H1 (cell line): ENCODE measurements around the gene CRACDL. TPM values are rescaled to one million over a fixed set of nuclear protein-coding genes. Genes with fewer than 3 reads are reported as not detected.

Experiments
- CTCF ChIA-PET: fragments of 300-600 bp; sonication (Branson Sonifier 250); formaldehyde crosslinking; loops from one replicate; lab custom pipeline; 2021; ENCODE audit not compliant: partially characterized antibody; lab: Charles Lee
- POLR2A ChIA-PET: fragments of 300-600 bp; sonication (Branson Sonifier 250); formaldehyde crosslinking; loops from one replicate; lab custom pipeline; 2021; ENCODE audit warnings: inconsistent platforms; ENCODE audit not compliant: partially characterized antibody; lab: Charles Lee
- DNase-seq, 2 experiments: peaks; one replicate each; pipeline versions ENCODE4 v3.0.0 to v3.0.0-alpha.2; 2010 to 2022; ENCODE audit warnings: low spot score in 2 of 2, low read depth in 1 of 2, mixed read lengths in 1 of 2
- FAIRE-seq: peaks from 2 replicates; lab custom pipeline; 2011; peaks lifted over from hg19 to GRCh38; lab: Jason Lieb, UNC
- H2AFZ ChIP-seq: 2 replicates; pipeline ENCODE4 v1.8.1; 2012; ENCODE audit warnings: low read length, inconsistent platforms
- H2AK5ac ChIP-seq: 2 replicates; pipeline ENCODE4 v1.6.1; 2013; ENCODE audit warnings: low read depth, low read length
- H2BK120ac ChIP-seq: replicated peaks from 2 replicates; pipeline ENCODE3; 2013; ENCODE audit warnings: low read depth, low read length, inconsistent platforms
- H2BK12ac ChIP-seq: 2 replicates; pipeline ENCODE4 v1.6.1; 2013; ENCODE audit warnings: low read depth, low read length
- H2BK15ac ChIP-seq: 2 replicates; pipeline ENCODE4 v1.6.1; 2013; ENCODE audit warnings: low read length
- H2BK20ac ChIP-seq: 2 replicates; pipeline ENCODE4 v1.6.1; 2013; ENCODE audit warnings: low read length
- H2BK5ac ChIP-seq: 2 replicates; pipeline ENCODE4 v1.6.1; 2013; ENCODE audit warnings: low read depth, low read length
- H3K14ac ChIP-seq: 2 replicates; pipeline ENCODE4 v1.6.1; 2013; ENCODE audit warnings: inconsistent platforms; ENCODE audit not compliant: insufficient read length
- H3K18ac ChIP-seq: 2 replicates; pipeline ENCODE4 v1.6.1; 2013; ENCODE audit warnings: low read length; ENCODE audit errors: extremely low read depth
- H3K23ac ChIP-seq: 2 replicates; pipeline ENCODE4 v1.6.1; 2013; ENCODE audit warnings: inconsistent platforms; ENCODE audit not compliant: insufficient read length
- H3K23me2 ChIP-seq: 2 replicates; pipeline ENCODE4 v1.6.1; 2013; ENCODE audit warnings: low read depth, low read length
- H3K27ac ChIP-seq: 2 replicates; pipeline ENCODE4 v1.6.1; 2011; ENCODE audit warnings: low read depth, low read length, inconsistent platforms
- H3K27me3 ChIP-seq, 4 experiments: replicated peaks in 1 of 4; 1 replicate in 1 of 4; 2 replicates in 3 of 4; pipeline versions ENCODE4 v1.6.1 to v1.8.1; 2011 to 2013; ENCODE audit warnings: low read length in 3 of 4, mild to moderate bottlenecking in 3 of 4, inconsistent platforms in 2 of 4, mixed read lengths in 2 of 4, moderate library complexity in 1 of 4; ENCODE audit not compliant: control insufficient read depth in 3 of 4, insufficient read depth in 3 of 4; ENCODE audit errors: extremely low read depth in 1 of 4
- H3K36me3 ChIP-seq, 4 experiments: 2 replicates each; pipeline versions ENCODE4 v1.6.1 to v1.8.1; 2011 to 2013; ENCODE audit warnings: mild to moderate bottlenecking in 4 of 4, low read length in 3 of 4, moderate library complexity in 2 of 4, control low read depth in 1 of 4, inconsistent platforms in 1 of 4; ENCODE audit not compliant: insufficient read depth in 4 of 4, control insufficient read depth in 2 of 4
- H3K4ac ChIP-seq: replicated peaks from 2 replicates; pipeline ENCODE3; 2013; ENCODE audit warnings: low read length, low read depth, mixed read lengths, inconsistent platforms; ENCODE audit not compliant: insufficient read length
- H3K4me1 ChIP-seq, 4 experiments: replicated peaks in 1 of 4; 1 replicate in 1 of 4; 2 replicates in 3 of 4; pipeline versions ENCODE4 v1.6.1 to v1.8.1; 2011 to 2013; ENCODE audit warnings: low read length in 3 of 4, inconsistent platforms in 2 of 4, mixed read lengths in 1 of 4; ENCODE audit not compliant: insufficient read depth in 4 of 4, control insufficient read depth in 3 of 4
- H3K4me2 ChIP-seq, 2 experiments: 2 replicates each; pipeline versions ENCODE4 v1.6.1 to v1.8.1; 2011 to 2013; ENCODE audit warnings: low read depth in 2 of 2, low read length in 2 of 2, control low read depth in 1 of 2, inconsistent platforms in 1 of 2, mild to moderate bottlenecking in 1 of 2; ENCODE audit not compliant: insufficient read depth in 1 of 2
- H3K4me3 ChIP-seq, 4 experiments: fragments of 200-600, 300-600 bp in 1 of 4; sonication (generic), shearing (Covaris generic), sonication (Bioruptor Twin) in 1 of 4; 2 replicates each; pipeline versions ENCODE4 v1.5.1 to v1.8.1; 2011 to 2016; ENCODE audit warnings: low read length in 4 of 4, low read depth in 3 of 4, control low read depth in 2 of 4, inconsistent platforms in 2 of 4, mild to moderate bottlenecking in 2 of 4, mixed read lengths in 1 of 4, moderate library complexity in 1 of 4; ENCODE audit not compliant: insufficient read depth in 2 of 4; ENCODE audit errors: extremely low read depth in 1 of 4
- H3K56ac ChIP-seq: replicated peaks from 2 replicates; pipeline ENCODE3; 2013; ENCODE audit warnings: low read depth, mild to moderate bottlenecking, mixed read lengths, low read length, inconsistent platforms; ENCODE audit not compliant: insufficient read length
- H3K79me1 ChIP-seq: 2 replicates; pipeline ENCODE4 v1.6.1; 2013; ENCODE audit warnings: low read depth, low read length, control low read depth
- H3K79me2 ChIP-seq, 2 experiments: 2 replicates each; pipeline versions ENCODE4 v1.6.1 to v1.8.1; 2012 to 2013; ENCODE audit warnings: low read length in 2 of 2, mild to moderate bottlenecking in 2 of 2, inconsistent platforms in 1 of 2; ENCODE audit not compliant: insufficient read depth in 2 of 2, control insufficient read depth in 1 of 2
- H3K9ac ChIP-seq, 4 experiments: replicated peaks in 1 of 4; 1 replicate in 1 of 4; 2 replicates in 3 of 4; pipeline versions ENCODE4 v1.6.1 to v1.8.1; 2011 to 2013; ENCODE audit warnings: low read depth in 3 of 4, low read length in 3 of 4, control low read depth in 2 of 4, mild to moderate bottlenecking in 2 of 4, moderate library complexity in 2 of 4, inconsistent platforms in 1 of 4; ENCODE audit errors: extremely low read depth in 1 of 4
- H3K9me3 ChIP-seq, 2 experiments: 2 replicates each; pipeline versions ENCODE4 v1.6.1 to v1.8.1; 2012 to 2013; ENCODE audit warnings: mild to moderate bottlenecking in 2 of 2, moderate library complexity in 2 of 2, control low read depth in 1 of 2, inconsistent platforms in 1 of 2, low read depth in 1 of 2, low read length in 1 of 2, mixed read lengths in 1 of 2; ENCODE audit not compliant: insufficient read depth in 2 of 2
- H4K20me1 ChIP-seq, 2 experiments: replicated peaks in 1 of 2; 2 replicates each; pipeline versions ENCODE3 to v1.8.1; 2011 to 2013; ENCODE audit warnings: inconsistent platforms in 2 of 2, low read length in 2 of 2, mild to moderate bottlenecking in 1 of 2; ENCODE audit not compliant: insufficient read depth in 2 of 2, control insufficient read depth in 1 of 2
- H4K5ac ChIP-seq: 2 replicates; pipeline ENCODE4 v1.6.1; 2013; ENCODE audit warnings: low read length, low read depth, mixed read lengths, inconsistent platforms; ENCODE audit not compliant: insufficient read length
- H4K8ac ChIP-seq: 2 replicates; pipeline ENCODE4 v1.8.0; 2013; ENCODE audit warnings: mild to moderate bottlenecking, moderate library complexity, low read length, inconsistent platforms; ENCODE audit not compliant: insufficient read depth; ENCODE audit errors: extremely low read depth
- H4K91ac ChIP-seq: replicated peaks from 2 replicates; pipeline ENCODE3; 2013; ENCODE audit warnings: low read length, mixed read lengths, inconsistent platforms; ENCODE audit not compliant: insufficient read length
- BACH1 ChIP-seq: IDR thresholded peaks from 2 replicates; pipeline ENCODE4 v1.6.1; 2012; ENCODE audit warnings: low read length, improper control_type of control experiment
- BCL11A ChIP-seq, 2 experiments: IDR thresholded peaks; one replicate each; pipeline ENCODE4 v1.6.1; 2011; ENCODE audit warnings: low read depth in 2 of 2, low read length in 2 of 2, mild to moderate bottlenecking in 2 of 2
- CEBPB ChIP-seq: IDR thresholded peaks from 2 replicates; pipeline ENCODE4 v1.6.1; 2012; ENCODE audit warnings: low read depth, low read length
- CHD2 ChIP-seq: IDR thresholded peaks from 2 replicates; pipeline ENCODE4 v1.6.1; 2012; ENCODE audit warnings: low read length, improper control_type of control experiment
- EGR1 ChIP-seq: IDR thresholded peaks from 2 replicates; pipeline ENCODE4 v1.6.1; 2011; ENCODE audit warnings: low read depth, low read length, borderline replicate concordance
- JUN ChIP-seq: IDR thresholded peaks from 2 replicates; pipeline ENCODE4 v1.6.1; 2011; ENCODE audit warnings: low read depth, mild to moderate bottlenecking, improper control_type of control experiment, low read length
- KDM5A ChIP-seq: fragments of 200-600 bp; IDR thresholded peaks from 2 replicates; pipeline ENCODE4 v1.7.1; 2012; ENCODE audit warnings: mild to moderate bottlenecking, low read length, inconsistent platforms, mixed read lengths
- NRF1 ChIP-seq: IDR thresholded peaks from 2 replicates; pipeline ENCODE4 v1.6.1; 2011; ENCODE audit warnings: mild to moderate bottlenecking, low read depth, low read length, improper control_type of control experiment
- PHF8 ChIP-seq: fragments of 200-600 bp; sonication (generic); conservative IDR thresholded peaks from 2 replicates; pipeline ENCODE4 v1.7.1; 2012; ENCODE audit warnings: low read depth, mild to moderate bottlenecking, inconsistent platforms, low read length, moderate library complexity
- POU5F1 ChIP-seq: IDR thresholded peaks from 2 replicates; pipeline ENCODE4 v1.6.1; 2011; ENCODE audit warnings: low read depth, mild to moderate bottlenecking, low read length, moderate library complexity
- RAD21 ChIP-seq, 2 experiments: IDR thresholded peaks in 1 of 2; conservative IDR thresholded peaks in 1 of 2; 2 replicates each; pipeline ENCODE4 v1.6.1; 2011; ENCODE audit warnings: low read depth in 2 of 2, low read length in 2 of 2, improper control_type of control experiment in 1 of 2, inconsistent platforms in 1 of 2, mild to moderate bottlenecking in 1 of 2, moderate library complexity in 1 of 2
- SIN3A ChIP-seq, 2 experiments: IDR thresholded peaks in 1 of 2; conservative IDR thresholded peaks in 1 of 2; 2 replicates each; pipeline ENCODE4 v1.6.1; 2011 to 2012; ENCODE audit warnings: low read length in 2 of 2, improper control_type of control experiment in 1 of 2, low read depth in 1 of 2, mild to moderate bottlenecking in 1 of 2
- SIRT6 ChIP-seq: IDR thresholded peaks from one replicate; pipeline ENCODE4 v1.7.1; 2012; ENCODE audit warnings: low read length, inconsistent platforms
- SUZ12 ChIP-seq: fragments of 200-600 bp; sonication (generic); IDR thresholded peaks from 2 replicates; pipeline ENCODE4 v1.6.1; 2012; ENCODE audit warnings: mild to moderate bottlenecking, inconsistent platforms, low read length, moderate library complexity, mixed read lengths
- TEAD4 ChIP-seq: IDR thresholded peaks from 2 replicates; pipeline ENCODE4 v1.6.1; 2012; ENCODE audit warnings: low read depth, low read length, inconsistent platforms, mixed read lengths
- WGBS, 2 experiments: shearing (Covaris generic) in 1 of 2; methylation state at CpG; one replicate each; pipeline versions ENCODE4 v1.1.6 to v1.1.7; 2013 to 2015; ENCODE audit warnings: low lambda C conversion rate in 2 of 2, mixed read lengths in 2 of 2, inconsistent platforms in 1 of 2, low coverage in 1 of 2, missing lambda C conversion rate in 1 of 2; ENCODE audit not compliant: insufficient replicate concordance in 2 of 2, insufficient coverage in 1 of 2, insufficient read length in 1 of 2; ENCODE audit errors: extremely low coverage in 1 of 2, missing lambda C conversion rate in 1 of 2; 5-methylcytosine and 5-hydroxymethylcytosine counted together
- polyA plus RNA-seq, 7 experiments: library from polyadenylated mRNA; depleted of rRNA in 3 of 7; stranded (reverse) in 5 of 7; unstranded in 2 of 7; fragments of >200 nt in 5 of 7; fragments of 200-250 nt in 2 of 7; gene quantifications; 1 replicate in 5 of 7; 2 replicates in 1 of 7; 4 replicates in 1 of 7; pipeline versions ENCODE4 v1.2.1 to v1.2.3, GENCODE V29; 2011 to 2013; ENCODE audit warnings: missing spikeins in 2 of 7, mixed read lengths in 2 of 7
- total RNA-seq: library from RNA; stranded (reverse); fragmentation: NEBNext Ultra II Directional; extraction: Animal tissue kit (Norgen Biotek cat#: 25700); gene quantifications from 2 replicates; pipeline ENCODE4 v1.2.1, GENCODE V29; 2021

CRACDL gene
- total and polyA plus RNA-seq, 2 of the 8 experiments (the other 6 are each of a cell fraction or from before 2014, with no cell fraction given): 0.07 to 0.38 TPM

- H3K4me2 ChIP-seq: no peak overlapping the region
- peak in 1 of 2 experiments; percentile 35 for DNase-seq
- no peak overlapping the region for H4K5ac ChIP-seq
- H2AK5ac ChIP-seq: no peak overlapping the region
- no peak overlapping the region for H3K56ac ChIP-seq
- H3K27ac ChIP-seq: no peak overlapping the region
- H3K14ac ChIP-seq: no peak overlapping the region
- no peaks in the 10 kb centered on the region for H3K27me3 ChIP-seq
- no peak overlapping the region for H2BK120ac ChIP-seq
- no peaks in the 10 kb centered on the region for H3K79me1 ChIP-seq
- no peaks in the 10 kb centered on the region for H3K9me3 ChIP-seq
- no peak overlapping the region for H4K8ac ChIP-seq
- H3K18ac ChIP-seq: no peak overlapping the region
- POLR2A ChIA-PET: no interaction called here
- TF ChIP-seq BCL11A (IDR thresholded peaks at IDR 0.05; ENCODE audit: low read depth in 2 of 2, low read length in 2 of 2) (no peak), KDM5A (no peak), NRF1 (no peak), SIN3A (conservative IDR thresholded peaks at IDR 0.05 in 1 of 2, IDR thresholded peaks at IDR 0.05 in 1 of 2; ENCODE audit: low read depth in 1 of 2, low read length in 2 of 2) (no peak), CEBPB (no peak), EGR1 (no peak), SUZ12 (no peak), BACH1 (no peak), PHF8 (no peak), POU5F1 (no peak), JUN (no peak), CHD2 (no peak), TEAD4 (no peak), SIRT6 (no peak), RAD21 (IDR thresholded peaks at IDR 0.05 in 1 of 2, conservative IDR thresholded peaks at IDR 0.05 in 1 of 2; ENCODE audit: low read depth in 2 of 2, low read length in 2 of 2) (no peak)
- H3K4me1 ChIP-seq: no peaks in the 10 kb centered on the region
- H2BK15ac ChIP-seq: no peak overlapping the region
- H3K79me2 ChIP-seq: no peaks in the 10 kb centered on the region
- no peak for FAIRE-seq
- no peak overlapping the region for H2BK5ac ChIP-seq
- H2BK12ac ChIP-seq: no peak overlapping the region
- 93% methylated on average over 9 of the region's 9 CpGs; no CpG with 5 or more reads in 1 of the 2 experiments for WGBS, 2 experiments
- no peaks in the 10 kb centered on the region for H3K23me2 ChIP-seq
- CTCF ChIA-PET: interaction anchor here (1.0 to 1.4 kb wide), 4 partner anchors 11 to 1686 kb away, joined by 3 read pairs; no protein-coding TSS in a partner anchor
- H3K4ac ChIP-seq: no peak overlapping the region
- H4K20me1 ChIP-seq: no peaks in the 10 kb centered on the region
- no peaks in the 10 kb centered on the region for H3K36me3 ChIP-seq
- H2AFZ ChIP-seq: no peak overlapping the region
- no peak overlapping the region for H3K4me3 ChIP-seq
- no peak overlapping the region for H3K9ac ChIP-seq
- no peak overlapping the region for H2BK20ac ChIP-seq
- H3K23ac ChIP-seq: no peak overlapping the region
- no peak overlapping the region for H4K91ac ChIP-seq
Measured at GRCh38 chr2:98895901-98896300, 40.1 kb downstream of the CRACDL start.
